PC-9 (cell line): ENCODE data around the gene CYP1A1. TPM values are rescaled to one million over a fixed set of nuclear protein-coding genes. Genes with fewer than 3 reads are reported as not detected.

ENCODE experiments used
- BruUV-seq: library from RNA; stranded (reverse); fragments of 400-500 nt; replicated peaks from 2 replicates; lab custom pipeline; 2021; lab: Mats Ljungman, UMichigan
- CTCF ChIA-PET: fragments of 300-600 bp; sonication (Branson Sonifier 250); formaldehyde crosslinking; loops from one replicate; lab custom pipeline; 2022; ENCODE audit warnings: antibody characterized with exemption; lab: Charles Lee
- POLR2A ChIA-PET: fragments of 300-600 bp; sonication (Branson Sonifier 250); formaldehyde crosslinking; loops from one replicate; lab custom pipeline; 2022; ENCODE audit warnings: antibody characterized with exemption; ENCODE audit not compliant: unreplicated experiment; lab: Charles Lee
- DNase-seq, 2 experiments: peaks; one replicate each; pipeline versions ENCODE4 v3.0.0 to v3.0.0-alpha.2; 2015 to 2022; ENCODE audit warnings: mixed read lengths in 1 of 2
- H2AFZ ChIP-seq: fragments of 200-600 bp; sonication (generic); 2 replicates; pipeline ENCODE4 v1.8.1; 2017; ENCODE audit warnings: antibody characterized with exemption
- H3F3A ChIP-seq: fragments of 200-600 bp; sonication (generic); 2 replicates; pipeline ENCODE4 v1.8.1; 2017; ENCODE audit warnings: antibody characterized with exemption, mild to moderate bottlenecking, low read depth; ENCODE audit not compliant: insufficient read depth
- H3K27ac ChIP-seq: fragments of 200-600 bp; sonication (generic); 2 replicates; pipeline ENCODE4 v1.6.1; 2016; ENCODE audit warnings: mixed run types
- H3K27me3 ChIP-seq: fragments of 200-600 bp; sonication (generic); 2 replicates; pipeline ENCODE4 v1.6.1; 2016; ENCODE audit warnings: low read depth, mixed run types; ENCODE audit not compliant: insufficient read depth
- H3K36me3 ChIP-seq: fragments of 200-600 bp; sonication (generic); 2 replicates; pipeline ENCODE4 v1.6.1; 2016; ENCODE audit warnings: low read depth, mixed run types
- H3K4me1 ChIP-seq: fragments of 200-600 bp; sonication (generic); replicated peaks from 2 replicates; pipeline ENCODE4 v1.6.1; 2016; ENCODE audit warnings: mixed run types; ENCODE audit not compliant: insufficient read depth
- H3K4me2 ChIP-seq: fragments of 200-600 bp; sonication (generic); 2 replicates; pipeline ENCODE4 v1.6.1; 2017; ENCODE audit warnings: mixed run types
- H3K4me3 ChIP-seq: fragments of 200-600 bp; sonication (generic); 2 replicates; pipeline ENCODE4 v1.6.1; 2016; ENCODE audit warnings: mixed run types
- H3K79me2 ChIP-seq: fragments of 200-600 bp; sonication (generic); 2 replicates; pipeline ENCODE4 v1.6.1; 2017; ENCODE audit warnings: low read depth, mixed run types
- H3K9me2 ChIP-seq: fragments of 200-600 bp; sonication (generic); 2 replicates; pipeline ENCODE4 v1.8.1; 2017; ENCODE audit warnings: mild to moderate bottlenecking; ENCODE audit not compliant: insufficient read depth
- H3K9me3 ChIP-seq: fragments of 200-600 bp; sonication (generic); 2 replicates; pipeline ENCODE4 v1.8.1; 2016; ENCODE audit warnings: low read depth; ENCODE audit not compliant: insufficient read depth
- H4K20me1 ChIP-seq: fragments of 200-600 bp; sonication (generic); 2 replicates; pipeline ENCODE4 v1.8.1; 2017; ENCODE audit not compliant: insufficient read depth
- CTCF ChIP-seq: fragments of 200-600 bp; sonication (generic); conservative IDR thresholded peaks from 2 replicates; pipeline ENCODE4 v1.6.1; 2017; ENCODE audit warnings: mixed run types, antibody characterized with exemption, mild to moderate bottlenecking, moderate library complexity
- EZH2 ChIP-seq: fragments of 200-600 bp; sonication (generic); IDR thresholded peaks from 2 replicates; pipeline ENCODE4 v1.8.0; 2017; ENCODE audit warnings: antibody characterized with exemption, low read depth
- intact Hi-C: fragments of 100-400 bp; cut with micrococcal nuclease; formaldehyde crosslinking; loops from one replicate; pipeline ENCODE4 v1.10.0; 2022; ENCODE audit not compliant: unreplicated experiment
- total RNA-seq: library from RNA; stranded (reverse); gene quantifications from 2 replicates; pipeline ENCODE4 v1.2.3, GENCODE V29; 2021

The CYP1A1 gene
- total RNA-seq, 1 experiment from 2014 or later: 0.39 TPM

DNA sequence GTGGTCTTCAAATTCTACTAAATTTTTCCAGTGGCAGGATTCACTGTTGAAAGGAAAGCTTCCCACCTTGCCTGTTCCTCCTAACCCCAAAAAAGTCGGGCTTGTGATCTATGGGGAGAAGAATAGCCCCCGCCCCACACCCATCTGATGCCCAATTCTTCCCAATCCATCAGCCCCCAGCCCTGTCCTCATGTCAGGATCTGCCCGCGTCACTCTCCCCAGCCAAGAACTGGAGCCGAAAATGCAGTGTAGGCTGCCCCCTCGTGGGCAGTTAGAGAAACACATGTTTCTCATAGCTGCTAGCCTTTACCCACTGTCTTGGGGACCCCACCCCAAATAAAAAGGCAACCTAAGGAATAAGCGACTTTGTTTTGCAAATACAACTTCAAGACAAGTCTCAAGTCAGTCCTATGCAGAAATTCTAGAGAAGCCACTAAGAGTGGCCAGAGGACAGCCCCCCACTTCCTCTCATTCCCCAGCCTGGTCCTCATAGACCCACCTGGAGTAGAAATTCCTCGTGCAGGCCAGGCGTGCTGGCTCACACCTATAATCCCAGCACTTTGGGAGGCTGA, 43.5 kb upstream of the CYP1A1 start:
- ChIA-PET CTCF (interaction anchor here (0.6 to 2.1 kb wide), 9 partner anchors 9 to 380 kb away, joined by 3 to 28 read pairs (median 5); no protein-coding TSS in a partner anchor), POLR2A (interaction anchor here (0.7 kb wide), 1 partner anchor 892 kb away, joined by 11 read pairs; no protein-coding TSS in a partner anchor)
- Histone ChIP-seq H3K27me3 (no peaks in the 10 kb centered on the region), H4K20me1 (no peaks in the 10 kb centered on the region), H3K79me2 (no peaks in the 10 kb centered on the region), H3K4me3 (no peak overlapping the region), H3K9me2 (no peaks in the 10 kb centered on the region), H3K4me1 (peaks cover 8% of the 10 kb centered on the region), H3K36me3 (no peaks in the 10 kb centered on the region), H3K9me3 (no peaks in the 10 kb centered on the region), H3K4me2 (no peak overlapping the region), H2AFZ (no peak overlapping the region), H3F3A (no peaks in the 10 kb centered on the region), H3K27ac (no peak overlapping the region)
- TF ChIP-seq CTCF (peak; percentile 90), EZH2 (no peak)
- intact Hi-C loops: loop anchor here (1.0 kb wide), 2 partner anchors 134 to 396 kb away; no protein-coding TSS in a partner anchor
- DNase-seq: peak in 1 of 2 experiments; percentile 52
- BruUV-seq: no TSS peak

- CTCF ChIA-PET: interaction anchor here (0.6 to 2.1 kb wide), 7 partner anchors 10 to 379 kb away, joined by 3 to 28 read pairs (median 3); no protein-coding TSS in a partner anchor
- Histone ChIP-seq H3K9me2 (no peaks in the 10 kb centered on the region), H3K79me2 (no peaks in the 10 kb centered on the region), H3K4me3 (no peak overlapping the region), H3F3A (no peaks in the 10 kb centered on the region), H3K9me3 (no peaks in the 10 kb centered on the region), H3K36me3 (no peaks in the 10 kb centered on the region), H4K20me1 (no peaks in the 10 kb centered on the region), H3K27ac (no peak overlapping the region), H2AFZ (no peak overlapping the region), H3K4me2 (no peak overlapping the region), H3K27me3 (no peaks in the 10 kb centered on the region), H3K4me1 (peaks cover 2% of the 10 kb centered on the region; the same call in 1 of the 2 replicates)
- POLR2A ChIA-PET: interaction anchor here (0.6 to 0.7 kb wide), 2 partner anchors 133 to 893 kb away, joined by 4 to 11 read pairs; no protein-coding TSS in a partner anchor
- no peak for DNase-seq
- TF ChIP-seq EZH2 (no peak), CTCF (no peak)
- intact Hi-C loops: no loop called here
- no TSS peak for BruUV-seq
These were observed 42.9 kb upstream of the CYP1A1 start for GRCh38 chr15:74768099-74768770.

DNA sequence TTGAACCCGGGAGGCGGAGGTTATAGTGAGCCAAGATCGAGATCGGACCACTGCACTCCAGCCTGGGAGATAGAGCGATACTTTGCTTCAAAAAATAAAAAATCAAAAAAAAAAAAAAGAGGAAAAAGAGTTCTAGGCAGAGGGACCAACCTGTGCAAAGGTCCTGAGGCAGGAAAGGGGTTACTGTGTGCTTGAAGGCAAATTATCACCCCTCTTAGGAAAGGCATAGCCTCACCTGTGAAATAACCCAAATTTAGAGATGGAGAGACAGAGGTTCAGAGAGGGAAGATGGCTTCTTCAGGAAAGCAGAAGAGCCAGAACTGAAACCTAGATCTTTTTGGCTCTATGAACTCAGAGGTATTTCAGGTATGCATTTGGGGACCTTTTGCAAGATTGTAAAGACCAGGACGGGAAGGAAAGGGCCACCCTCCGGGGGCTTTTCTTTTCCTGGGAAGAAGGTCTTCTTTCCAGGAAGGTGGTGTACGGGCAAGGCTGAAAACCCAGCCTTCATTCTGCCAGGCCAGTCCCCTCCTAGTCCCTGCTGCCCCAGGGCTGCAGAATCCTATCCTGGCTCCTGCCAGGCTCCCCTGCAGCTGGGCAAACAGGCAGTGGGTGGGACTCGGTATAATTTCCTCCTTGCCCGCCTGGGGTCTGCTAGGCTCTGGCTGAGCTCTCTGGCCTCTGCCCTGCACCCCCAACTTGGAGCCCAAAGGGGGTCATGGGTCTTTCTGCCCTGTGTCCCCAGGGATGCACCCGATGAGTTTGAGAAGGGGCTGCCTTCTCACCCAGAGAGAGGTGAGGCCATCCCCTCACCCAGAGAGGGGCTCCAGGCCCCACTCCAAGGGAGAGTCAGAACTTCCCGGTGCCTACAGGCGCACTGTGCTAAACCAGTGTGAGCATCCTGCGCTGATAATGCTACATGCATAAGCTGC, 42.1 kb upstream of the CYP1A1 start:
- Histone ChIP-seq H3K79me2 (no peaks in the 10 kb centered on the region), H3K9me2 (no peaks in the 10 kb centered on the region), H3K36me3 (no peaks in the 10 kb centered on the region), H3K27ac (no peak overlapping the region), H3K9me3 (no peaks in the 10 kb centered on the region), H2AFZ (no peak overlapping the region), H3K27me3 (no peaks in the 10 kb centered on the region), H4K20me1 (no peaks in the 10 kb centered on the region), H3K4me3 (no peak overlapping the region), H3K4me1 (no peaks in the 10 kb centered on the region), H3K4me2 (no peak overlapping the region), H3F3A (no peaks in the 10 kb centered on the region)
- intact Hi-C loops: no loop called here
- ChIA-PET POLR2A (interaction anchor here (0.6 kb wide), 1 partner anchor 133 kb away, joined by 4 read pairs; no protein-coding TSS in a partner anchor), CTCF (interaction anchor here (0.6 to 2.1 kb wide), 3 partner anchors 125 to 221 kb away, joined by 3 to 28 read pairs (median 3); no protein-coding TSS in a partner anchor)
- DNase-seq: no peak
- BruUV-seq: no TSS peak
- TF ChIP-seq EZH2 (no peak), CTCF (no peak)
